A673 (cell line): ENCODE results near the gene MAPKAP1. TPM values are rescaled to one million over a fixed set of nuclear protein-coding genes. Genes with fewer than 3 reads are reported as not detected.
A peak's percentile ranks its signal among the peaks of the same experiment; 100 is the strongest.

Experiments
- BruUV-seq: library from RNA; stranded (reverse); fragments of 400-500 nt; replicated peaks from 2 replicates; lab custom pipeline; 2021; lab: Mats Ljungman, UMichigan
- CTCF ChIA-PET: fragments of 300-600 bp; sonication (Branson Sonifier 250); formaldehyde crosslinking; loops from one replicate; lab custom pipeline; 2022; ENCODE audit warnings: antibody characterized with exemption; lab: Charles Lee
- POLR2A ChIA-PET: fragments of 300-600 bp; sonication (Branson Sonifier 250); formaldehyde crosslinking; loops from one replicate; lab custom pipeline; 2022; ENCODE audit warnings: antibody characterized with exemption; ENCODE audit not compliant: low non-redundant PET; lab: Charles Lee
- DNase-seq: peaks from one replicate; pipeline ENCODE4 v3.0.0-alpha.2; 2015; ENCODE audit warnings: low spot score
- H3K27ac ChIP-seq: fragments of 200-600 bp; sonication (generic); 2 replicates; pipeline ENCODE4 v1.5.1; 2016; ENCODE audit warnings: mixed run types, low read depth, mild to moderate bottlenecking, mixed read lengths, antibody characterized with exemption, low read length; ENCODE audit not compliant: poor library complexity, severe bottlenecking
- H3K27me3 ChIP-seq: fragments of 200-600 bp; sonication (generic); replicated peaks from 2 replicates; pipeline ENCODE4 v1.6.1; 2017; ENCODE audit warnings: mixed run types, low read depth, mild to moderate bottlenecking, mixed read lengths, antibody characterized with exemption, low read length; ENCODE audit not compliant: insufficient read depth, poor library complexity
- H3K36me3 ChIP-seq: fragments of 200-600 bp; sonication (generic); 2 replicates; pipeline ENCODE4 v1.6.1; 2016; ENCODE audit warnings: mixed run types, mild to moderate bottlenecking, mixed read lengths, antibody characterized with exemption, low read length; ENCODE audit not compliant: insufficient read depth, poor library complexity, severe bottlenecking
- H3K4me1 ChIP-seq: fragments of 200-600 bp; sonication (generic); 2 replicates; pipeline ENCODE4 v1.6.1; 2017; ENCODE audit warnings: mixed run types, mild to moderate bottlenecking, mixed read lengths, antibody characterized with exemption, low read length; ENCODE audit not compliant: insufficient read depth, poor library complexity, severe bottlenecking
- H3K4me3 ChIP-seq: fragments of 200-600 bp; sonication (generic); 2 replicates; pipeline ENCODE4 v1.5.1; 2016; ENCODE audit warnings: low read depth, mixed run types, mild to moderate bottlenecking, mixed read lengths, low read length; ENCODE audit not compliant: poor library complexity, severe bottlenecking
- H3K9me3 ChIP-seq: fragments of 200-600 bp; sonication (generic); 2 replicates; pipeline ENCODE4 v1.6.1; 2016; ENCODE audit warnings: mixed run types, low read depth, mild to moderate bottlenecking, mixed read lengths, antibody characterized with exemption, low read length; ENCODE audit not compliant: poor library complexity, severe bottlenecking
- CTCF ChIP-seq: fragments of 300-800, 200-600 bp; sonication (generic); conservative IDR thresholded peaks from 2 replicates; pipeline ENCODE4 v1.5.1; 2017; ENCODE audit warnings: low read depth, mild to moderate bottlenecking, antibody characterized with exemption, low read length, moderate library complexity, mixed read lengths
- EZH2 ChIP-seq: fragments of 200-600 bp; sonication (generic); IDR thresholded peaks from 2 replicates; pipeline ENCODE4 v1.6.1; 2017; ENCODE audit warnings: borderline replicate concordance, low read depth, mild to moderate bottlenecking, mixed read lengths, antibody characterized with exemption, low read length; ENCODE audit not compliant: poor library complexity, severe bottlenecking
- intact Hi-C: fragments of 100-400 bp; cut with micrococcal nuclease; formaldehyde crosslinking; loops from one replicate; pipeline ENCODE4 v1.10.0; 2022; ENCODE audit not compliant: unreplicated experiment
- total RNA-seq: library from RNA; stranded (reverse); gene quantifications from 2 replicates; pipeline ENCODE4 v1.2.3, GENCODE V29; 2021

The MAPKAP1 gene
- total RNA-seq, 1 experiment from 2014 or later = 98.7 TPM

- TF ChIP-seq CTCF (no peak), EZH2 (no peak)
- ChIA-PET POLR2A (no interaction called here), CTCF (no interaction called here)
- no peaks in the 10 kb centered on the region for H3K9me3 ChIP-seq
- no TSS peak for BruUV-seq
- peaks cover 20% of the 10 kb centered on the region for H3K4me1 ChIP-seq
- H3K4me3 ChIP-seq = no peak overlapping the region
- no peak overlapping the region for H3K27ac ChIP-seq
- H3K36me3 ChIP-seq = no peaks in the 10 kb centered on the region
- DNase-seq = peak; percentile 36
- intact Hi-C loops = no loop called here
- no peaks in the 10 kb centered on the region for H3K27me3 ChIP-seq
Observed at GRCh38 chr9:125549465-125549871, 157.5 kb downstream of the MAPKAP1 start.

GRCh38 chr9:125549039-125549438, 158.0 kb downstream of the MAPKAP1 start:
- ChIA-PET CTCF (no interaction called here), POLR2A (no interaction called here)
- Histone ChIP-seq H3K9me3 (no peaks in the 10 kb centered on the region), H3K27ac (no peak overlapping the region), H3K4me1 (peaks cover 20% of the 10 kb centered on the region), H3K27me3 (no peaks in the 10 kb centered on the region), H3K4me3 (no peak overlapping the region), H3K36me3 (no peaks in the 10 kb centered on the region)
- TF ChIP-seq CTCF (no peak), EZH2 (no peak)
- BruUV-seq = no TSS peak
- intact Hi-C loops = no loop called here
- no peak for DNase-seq

GRCh38 chr9:125548141-125548540, 158.9 kb downstream of the MAPKAP1 start:
- peaks cover 20% of the 10 kb centered on the region for H3K4me1 ChIP-seq
- H3K27ac ChIP-seq = no peak overlapping the region
- CTCF ChIA-PET = no interaction called here
- H3K4me3 ChIP-seq = no peak overlapping the region
- intact Hi-C loops = no loop called here
- H3K36me3 ChIP-seq = no peaks in the 10 kb centered on the region
- no TSS peak for BruUV-seq
- H3K9me3 ChIP-seq = no peaks in the 10 kb centered on the region
- no peaks in the 10 kb centered on the region for H3K27me3 ChIP-seq
- POLR2A ChIA-PET = no interaction called here
- no peak for TF ChIP-seq EZH2
- TF ChIP-seq CTCF = no peak
- DNase-seq = no peak
